ENCODE data around the gene DSTN. TPM values are rescaled to one million over a fixed set of nuclear protein-coding genes. Genes with fewer than 3 reads are reported as not detected.

Gene DSTN
- polyA plus RNA-seq, 5 donors: 340 to 394 (median 376) TPM

Other genes with a start within 250 kb of the DSTN start
- gene BFSP1, start 38.7 kb upstream of the DSTN start, polyA plus RNA-seq (ENCODE audit: insufficient read depth in 1 of 5, insufficient read length in 5 of 5, low replicate concordance in 1 of 5): 1 to 10 TPM; 3.3 to 4.1 (median 3.9) TPM
- gene RRBP1, start 112.2 kb downstream of the DSTN start, polyA plus RNA-seq (ENCODE audit: insufficient read depth in 1 of 5, insufficient read length in 5 of 5, low replicate concordance in 1 of 5): 100 to 1,000 TPM in 4 of 5 donors, 10 to 100 TPM in 1; 88.2 to 155 (median 111) TPM
- gene BANF2, start 129.9 kb downstream of the DSTN start, polyA plus RNA-seq (ENCODE audit: insufficient read depth in 1 of 5, insufficient read length in 5 of 5, low replicate concordance in 1 of 5): not detected